K562 (cell line): ENCODE data around the gene CCDC69. TPM values are rescaled to one million over a fixed set of nuclear protein-coding genes. Genes with fewer than 3 reads are reported as not detected.

Source experiments
- ATAC-seq: fragments of 200-7000 bp; cut with Tn5 transposase; 3 replicates; pipeline ENCODE4 v1.9.1; 2020; ENCODE audit warnings: moderate library complexity
- BruUV-seq: library from RNA; stranded (reverse); fragments of 400-500 nt; replicated peaks from 2 replicates; lab custom pipeline; 2021; lab: Mats Ljungman, UMichigan
- CTCF ChIA-PET: fragments of 300-600 bp; formaldehyde crosslinking; extraction: SDS; loops from one replicate; lab custom pipeline; 2021; ENCODE audit warnings: low intra/inter-chr PET ratio; lab: Yijun Ruan, JAX
- POLR2A ChIA-PET: fragments of 300-600, 350-650 bp; sonication (Branson Sonifier 250); formaldehyde crosslinking; extraction: SDS; loops from one replicate; lab custom pipeline; 2021; ENCODE audit warnings: antibody characterized with exemption, inconsistent platforms; lab: Yijun Ruan, JAX
- DNase-seq, 4 experiments: peaks; one replicate each; pipeline versions ENCODE4 v3.0.0 to v3.0.0-alpha.2; 2011 to 2018; ENCODE audit warnings: low spot score in 3 of 4, mixed read lengths in 3 of 4; ENCODE audit errors: extremely low read depth in 1 of 4
- FAIRE-seq: peaks from 2 replicates; lab custom pipeline; 2011; peaks lifted over from hg19 to GRCh38; lab: Jason Lieb, UNC
- H2AFZ ChIP-seq: 2 replicates; pipeline ENCODE4 v1.6.0; 2011; ENCODE audit warnings: low read depth, low read length, control low read depth, inconsistent platforms
- H3K27ac ChIP-seq: fragments of 200-600 bp; 3 replicates; pipeline ENCODE4 v1.8.0; 2011; ENCODE audit warnings: low read depth, mild to moderate bottlenecking, control low read depth, inconsistent platforms, low read length, moderate library complexity, mixed read lengths; ENCODE audit errors: extremely low read depth
- H3K27me3 ChIP-seq, 2 experiments: fragments of 300-600 bp in 1 of 2; 2 replicates in 1 of 2; 3 replicates in 1 of 2; pipeline versions ENCODE4 v1.6.0 to v1.8.0; 2011; ENCODE audit warnings: inconsistent platforms in 2 of 2, low read length in 2 of 2, mild to moderate bottlenecking in 1 of 2, mixed read lengths in 1 of 2, moderate library complexity in 1 of 2; ENCODE audit not compliant: control insufficient read depth in 2 of 2, insufficient read depth in 2 of 2
- H3K36me3 ChIP-seq: fragments of 300-600 bp; 3 replicates; pipeline ENCODE4 v1.8.0; 2011; ENCODE audit warnings: mild to moderate bottlenecking, low read length, inconsistent platforms; ENCODE audit not compliant: control insufficient read depth, insufficient read depth
- H3K4me1 ChIP-seq, 2 experiments: fragments of 200-600 bp in 1 of 2; replicated peaks in 1 of 2; 2 replicates in 1 of 2; 3 replicates in 1 of 2; pipeline versions ENCODE4 v1.5.1 to v1.8.0; 2011; ENCODE audit warnings: inconsistent platforms in 2 of 2, low read length in 2 of 2, mild to moderate bottlenecking in 1 of 2, mixed read lengths in 1 of 2, moderate library complexity in 1 of 2; ENCODE audit not compliant: control insufficient read depth in 2 of 2, insufficient read depth in 2 of 2
- H3K4me2 ChIP-seq: 2 replicates; pipeline ENCODE4 v1.6.1; 2011; ENCODE audit warnings: low read length, control low read depth, inconsistent platforms, mixed read lengths; ENCODE audit not compliant: insufficient read depth
- H3K4me3 ChIP-seq: fragments of 200-600 bp; sonication (generic), shearing (Covaris generic); 2 replicates; pipeline ENCODE4 v1.5.1; 2016; ENCODE audit warnings: control low read depth, inconsistent platforms
- H3K79me2 ChIP-seq: fragments of 200-600 bp; 3 replicates; pipeline ENCODE4 v1.8.0; 2011; ENCODE audit warnings: low read length, inconsistent platforms; ENCODE audit not compliant: control insufficient read depth, insufficient read depth
- H3K9ac ChIP-seq, 2 experiments: 2 replicates each; pipeline versions ENCODE4 v1.6.0 to v1.6.1; 2011; ENCODE audit warnings: low read depth in 2 of 2, low read length in 2 of 2, control low read depth in 1 of 2, inconsistent platforms in 1 of 2, mild to moderate bottlenecking in 1 of 2, mixed read lengths in 1 of 2; ENCODE audit not compliant: insufficient read depth in 1 of 2
- H3K9me1 ChIP-seq: one replicate; pipeline ENCODE4 v1.6.0; 2011; ENCODE audit warnings: inconsistent platforms, mild to moderate bottlenecking, low read length, moderate library complexity; ENCODE audit not compliant: control insufficient read depth, insufficient read depth
- H3K9me3 ChIP-seq: replicated peaks from 2 replicates; pipeline ENCODE4 v1.5.1; 2011; ENCODE audit warnings: low read depth, low read length, inconsistent platforms; ENCODE audit not compliant: control insufficient read depth, insufficient read depth
- H4K20me1 ChIP-seq: replicated peaks from 2 replicates; pipeline ENCODE4 v1.6.1; 2011; ENCODE audit warnings: low read length, inconsistent platforms, mixed read lengths; ENCODE audit not compliant: control insufficient read depth, insufficient read depth
- CEBPB ChIP-seq: fragments of 450-650 bp; IDR thresholded peaks from 2 replicates; pipeline ENCODE4 v1.6.1; 2016; ENCODE audit warnings: missing genetic modification characterization, missing compliant biosample characterization
- ESRRA ChIP-seq: fragments of 450-650 bp; IDR thresholded peaks from 2 replicates; pipeline ENCODE4 v1.6.1; 2014; ENCODE audit warnings: low read depth, mild to moderate bottlenecking, moderate library complexity, borderline replicate concordance
- MIER1 ChIP-seq: fragments of 450-650 bp; IDR thresholded peaks from 2 replicates; pipeline ENCODE4 v1.6.1; 2016; ENCODE audit warnings: antibody characterized with exemption, mild to moderate bottlenecking, low read depth
- NCOA1 ChIP-seq: fragments of 450-650 bp; IDR thresholded peaks from 2 replicates; pipeline ENCODE4 v1.6.1; 2016; ENCODE audit warnings: low read depth
- SRSF9 ChIP-seq: fragments of 200-400 bp; formaldehyde crosslinking; IDR thresholded peaks from 2 replicates; pipeline ENCODE4 v1.6.1; 2017; ENCODE audit warnings: low read depth, low read length, borderline replicate concordance
- TOE1 ChIP-seq, 2 experiments: fragments of 450-650 bp in 1 of 2; sonication (generic) in 1 of 2; formaldehyde crosslinking in 1 of 2; IDR thresholded peaks; 2 replicates each; pipeline versions ENCODE4 v1.7.1 to v1.8.0; 2016 to 2022; ENCODE audit warnings: borderline replicate concordance in 2 of 2, mild to moderate bottlenecking in 2 of 2, antibody characterized with exemption in 1 of 2, inconsistent platforms in 1 of 2, low read depth in 1 of 2, missing genetic modification reagents in 1 of 2, moderate library complexity in 1 of 2
- TSHZ1 ChIP-seq: fragments of 250-450 bp; sonication (Bioruptor Pico); IDR thresholded peaks from 2 replicates; pipeline ENCODE4 v1.4.0; 2020; ENCODE audit warnings: mild to moderate bottlenecking, moderate library complexity
- ZNF175 ChIP-seq: fragments of 200-800 bp; sonication (Bioruptor generic); IDR thresholded peaks from 2 replicates; pipeline ENCODE4 v1.6.1; 2016; ENCODE audit warnings: low read depth, mild to moderate bottlenecking, missing genetic modification characterization, missing compliant biosample characterization
- ZNF696 ChIP-seq: fragments of 250-450 bp; sonication (Bioruptor Pico); conservative IDR thresholded peaks from 2 replicates; pipeline ENCODE4 v1.4.0; 2020; ENCODE audit warnings: mild to moderate bottlenecking, moderate library complexity
- WGBS: fragments of 100-300 bp; shearing (Covaris generic); methylation state at CpG from one replicate; pipeline ENCODE4 v1.1.6; 2016; ENCODE audit warnings: low coverage, mixed read lengths; ENCODE audit not compliant: insufficient coverage; ENCODE audit errors: missing lambda C conversion rate; 5-methylcytosine and 5-hydroxymethylcytosine counted together
- in situ Hi-C: fragments of 300-500 bp; cut with MboI; formaldehyde crosslinking; loops from 4 replicates; pipeline ENCODE4 v1.15.0; 2018; ENCODE audit warnings: inconsistent platforms, mixed read lengths
- intact Hi-C: fragments of 100-400 bp; cut with micrococcal nuclease; formaldehyde crosslinking; loops from 2 replicates; pipeline ENCODE4 v1.14.2; 2022
- polyA plus RNA-seq, 8 experiments: library from polyadenylated mRNA; depleted of rRNA in 4 of 8; stranded (reverse) in 5 of 8; unstranded in 3 of 8; fragments of >200 nt; fragmentation: Nextera tagmentation in 2 of 8; fragmentation: Illumina TruSeq in 1 of 8; extraction: Ambion mirVana in 2 of 8; extraction: Trizol in 1 of 8; gene quantifications; 2 replicates each; pipeline versions ENCODE4 v1.2.1 to v1.2.3, GENCODE V29; 2011 to 2014; ENCODE audit warnings: inconsistent platforms in 1 of 8, missing spikeins in 1 of 8
- total RNA-seq, 7 experiments: library from RNA; depleted of rRNA in 6 of 7; stranded (reverse); fragments of >200 nt in 6 of 7; fragmentation: Illumina TruSeq in 2 of 7; extraction: Trizol in 2 of 7; gene quantifications; 2 replicates each; pipeline versions ENCODE4 v1.2.1 to v1.2.3, GENCODE V29; 2011 to 2021; ENCODE audit warnings: low replicate concordance in 1 of 7

The CCDC69 gene
- total and polyA plus RNA-seq, 9 of the 15 experiments (the other 6 are each of a cell fraction or from before 2014, with no cell fraction given): 0.65 to 12.2 (median 7.6) TPM

GRCh38 chr5:151243564-151243963, 19.7 kb upstream of the CCDC69 start:
- POLR2A ChIA-PET: interaction anchor here (0.5 to 1.1 kb wide), 2 partner anchors 72 to 158 kb away, joined by 3 read pairs; no protein-coding TSS in a partner anchor

More at GRCh38 chr5:151243564-151243963, 19.7 kb upstream of the CCDC69 start:
- ATAC-seq (no peak), FAIRE-seq (no peak), DNase-seq (no peak)
- Histone ChIP-seq H2AFZ (no peak overlapping the region), H3K9me3 (no peaks in the 10 kb centered on the region), H3K9ac (no peak overlapping the region), H3K4me2 (no peak overlapping the region), H4K20me1 (no peaks in the 10 kb centered on the region), H3K4me1 (peaks cover under 1 to 3% of the 10 kb centered on the region in 2 experiments; a peak in 3 of 5 replicates), H3K27me3 (peaks cover 0 to 1% of the 10 kb centered on the region in 2 experiments; a peak in 3 of 5 replicates), H3K4me3 (no peak overlapping the region), H3K27ac (no peak overlapping the region), H3K36me3 (no peaks in the 10 kb centered on the region), H3K9me1 (no peaks in the 10 kb centered on the region), H3K79me2 (no peaks in the 10 kb centered on the region)
- WGBS: 29% methylated on average over 4 of the region's 4 CpGs
- in situ Hi-C loops (no loop called here), intact Hi-C loops (no loop called here)
- TF ChIP-seq NCOA1 (no peak), ZNF696 (CRISPR knock-in tag) (no peak), MIER1 (no peak), ESRRA (no peak), ZNF175 (no peak), TSHZ1 (no peak), TOE1 (IDR thresholded peaks at IDR 0.05; ENCODE audit: borderline replicate concordance) (no peak), TOE1 (CRISPR knock-in tag; IDR thresholded peaks at IDR 0.05; ENCODE audit: borderline replicate concordance, low read depth) (no peak), SRSF9 (no peak), CEBPB (tag) (no peak)
- BruUV-seq: no TSS peak
- CTCF ChIA-PET: no interaction called here
